DND-41 (cell line): ENCODE data around the gene IL17REL.

Experiments used
- ATAC-seq: fragments of 200-7000 bp; cut with Tn5 transposase; 3 replicates; pipeline ENCODE4 v1.9.1; 2021; ENCODE audit warnings: low read depth; ENCODE audit not compliant: insufficient read depth
- DNase-seq: peaks from one replicate; pipeline ENCODE4 v3.0.0-alpha.2; 2020
- H2AFZ ChIP-seq: 2 replicates; pipeline ENCODE4 v1.6.0; 2012; ENCODE audit warnings: low read depth, low read length
- H3K27ac ChIP-seq: 2 replicates; pipeline ENCODE4 v1.5.1; 2012; ENCODE audit warnings: low read length, inconsistent platforms
- H3K27me3 ChIP-seq: fragments of 200-600 bp; sonication (generic); 2 replicates; pipeline ENCODE4 v1.6.0; 2012; ENCODE audit warnings: low read length, mild to moderate bottlenecking, inconsistent platforms; ENCODE audit not compliant: insufficient read depth, poor library complexity
- H3K36me3 ChIP-seq: 2 replicates; pipeline ENCODE4 v1.5.1; 2012; ENCODE audit warnings: low read length, inconsistent platforms; ENCODE audit not compliant: insufficient read depth
- H3K4me1 ChIP-seq: 2 replicates; pipeline ENCODE4 v1.5.1; 2012; ENCODE audit warnings: mild to moderate bottlenecking, low read length; ENCODE audit not compliant: insufficient read depth
- H3K4me2 ChIP-seq: 2 replicates; pipeline ENCODE4 v1.6.0; 2012; ENCODE audit warnings: mild to moderate bottlenecking, moderate library complexity, low read length, inconsistent platforms; ENCODE audit not compliant: insufficient read depth
- H3K4me3 ChIP-seq, 2 experiments: fragments of 200-600 bp in 1 of 2; shearing (Covaris generic) in 1 of 2; 2 replicates each; pipeline ENCODE4 v1.5.1; 2012 to 2016; ENCODE audit warnings: inconsistent platforms in 2 of 2, low read length in 2 of 2, mild to moderate bottlenecking in 2 of 2, low read depth in 1 of 2, moderate library complexity in 1 of 2
- H3K79me2 ChIP-seq: 2 replicates; pipeline ENCODE4 v1.6.0; 2012; ENCODE audit warnings: low read length, inconsistent platforms; ENCODE audit not compliant: insufficient read depth
- H3K9ac ChIP-seq: 2 replicates; pipeline ENCODE4 v1.6.0; 2012; ENCODE audit warnings: low read depth, mild to moderate bottlenecking, inconsistent platforms, low read length, moderate library complexity
- H3K9me3 ChIP-seq: 2 replicates; pipeline ENCODE4 v1.5.1; 2012; ENCODE audit warnings: low read length, moderate library complexity, mild to moderate bottlenecking, inconsistent platforms; ENCODE audit not compliant: insufficient read depth, severe bottlenecking
- H4K20me1 ChIP-seq: 2 replicates; pipeline ENCODE4 v1.6.0; 2012; ENCODE audit warnings: low read length; ENCODE audit not compliant: insufficient read depth
- EZH2 ChIP-seq: IDR thresholded peaks from 3 replicates; pipeline ENCODE4 v1.6.1; 2012; ENCODE audit warnings: borderline replicate concordance, low read depth, mild to moderate bottlenecking, moderate library complexity, low read length, inconsistent platforms; ENCODE audit not compliant: severe bottlenecking
- TF ChIP-seq, protein P1 (sequence below): IDR thresholded peaks from 2 replicates; pipeline ENCODE4 v1.5.1; 2012; ENCODE audit warnings: borderline replicate concordance, low read length, moderate library complexity, mild to moderate bottlenecking; ENCODE audit not compliant: poor library complexity, severe bottlenecking; ENCODE audit errors: extremely low read depth

IL17REL gene

DNA sequence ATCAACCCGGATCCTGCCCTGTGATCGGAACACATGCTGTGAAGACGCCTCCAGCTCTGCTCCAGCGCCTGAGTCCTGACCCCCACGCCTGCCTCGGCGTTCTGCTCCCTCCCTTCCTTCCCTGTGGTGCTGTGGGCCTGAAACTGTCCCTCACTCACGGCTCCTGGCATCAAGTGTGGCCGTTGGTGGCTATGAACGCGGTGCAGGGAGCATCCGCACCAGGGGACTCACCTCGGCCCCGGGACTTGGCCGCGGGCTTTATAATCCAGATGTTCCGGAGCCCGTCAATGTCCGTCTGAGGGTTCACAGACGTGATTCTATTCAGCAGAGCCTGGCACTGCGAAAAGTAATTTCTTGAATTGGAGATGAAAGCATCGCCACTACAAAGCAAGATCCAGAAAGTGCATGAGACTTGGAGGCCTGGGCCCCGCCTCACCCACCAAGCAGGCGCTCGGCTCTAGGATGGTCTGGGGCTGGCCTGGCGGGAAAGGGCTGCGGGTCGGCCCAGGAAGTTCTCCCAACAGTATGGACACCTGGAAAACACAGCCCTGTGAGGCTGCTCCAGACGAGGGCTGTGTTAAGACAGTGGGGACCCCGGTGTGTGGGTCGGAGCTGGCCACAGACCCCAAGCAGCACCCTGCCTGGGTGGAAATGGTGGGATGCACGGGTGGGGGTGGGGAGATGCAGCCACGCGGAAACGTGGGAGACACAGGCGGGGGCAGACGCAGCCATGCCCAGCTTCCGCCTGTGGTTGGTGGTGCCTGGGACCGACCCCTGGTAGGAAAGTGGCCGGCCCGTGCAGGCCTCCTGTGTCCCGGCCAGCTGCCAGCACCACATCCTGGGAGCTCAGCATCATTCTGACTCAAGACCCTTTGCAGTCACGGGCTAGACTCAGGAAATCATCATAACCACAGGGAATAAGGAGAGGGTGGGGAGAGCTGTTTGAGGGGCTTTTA lies 21.8 kb upstream of the IL17REL start:
- Histone ChIP-seq H3K36me3 (no peaks in the 10 kb centered on the region), H3K4me1 (no peaks in the 10 kb centered on the region), H3K9me3 (no peaks in the 10 kb centered on the region), H3K27ac (no peak overlapping the region), H4K20me1 (peaks cover 8% of the 10 kb centered on the region), H2AFZ (no peak overlapping the region), H3K79me2 (no peaks in the 10 kb centered on the region), H3K27me3 (peaks cover 18% of the 10 kb centered on the region), H3K9ac (no peak overlapping the region), H3K4me3 (no peak overlapping the region), H3K4me2 (no peak overlapping the region)
- no peak for TF ChIP-seq EZH2
- TF ChIP-seq, protein P1, sequence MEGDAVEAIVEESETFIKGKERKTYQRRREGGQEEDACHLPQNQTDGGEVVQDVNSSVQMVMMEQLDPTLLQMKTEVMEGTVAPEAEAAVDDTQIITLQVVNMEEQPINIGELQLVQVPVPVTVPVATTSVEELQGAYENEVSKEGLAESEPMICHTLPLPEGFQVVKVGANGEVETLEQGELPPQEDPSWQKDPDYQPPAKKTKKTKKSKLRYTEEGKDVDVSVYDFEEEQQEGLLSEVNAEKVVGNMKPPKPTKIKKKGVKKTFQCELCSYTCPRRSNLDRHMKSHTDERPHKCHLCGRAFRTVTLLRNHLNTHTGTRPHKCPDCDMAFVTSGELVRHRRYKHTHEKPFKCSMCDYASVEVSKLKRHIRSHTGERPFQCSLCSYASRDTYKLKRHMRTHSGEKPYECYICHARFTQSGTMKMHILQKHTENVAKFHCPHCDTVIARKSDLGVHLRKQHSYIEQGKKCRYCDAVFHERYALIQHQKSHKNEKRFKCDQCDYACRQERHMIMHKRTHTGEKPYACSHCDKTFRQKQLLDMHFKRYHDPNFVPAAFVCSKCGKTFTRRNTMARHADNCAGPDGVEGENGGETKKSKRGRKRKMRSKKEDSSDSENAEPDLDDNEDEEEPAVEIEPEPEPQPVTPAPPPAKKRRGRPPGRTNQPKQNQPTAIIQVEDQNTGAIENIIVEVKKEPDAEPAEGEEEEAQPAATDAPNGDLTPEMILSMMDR = no peak
- ATAC-seq (no peak), DNase-seq (no peak)

DNA sequence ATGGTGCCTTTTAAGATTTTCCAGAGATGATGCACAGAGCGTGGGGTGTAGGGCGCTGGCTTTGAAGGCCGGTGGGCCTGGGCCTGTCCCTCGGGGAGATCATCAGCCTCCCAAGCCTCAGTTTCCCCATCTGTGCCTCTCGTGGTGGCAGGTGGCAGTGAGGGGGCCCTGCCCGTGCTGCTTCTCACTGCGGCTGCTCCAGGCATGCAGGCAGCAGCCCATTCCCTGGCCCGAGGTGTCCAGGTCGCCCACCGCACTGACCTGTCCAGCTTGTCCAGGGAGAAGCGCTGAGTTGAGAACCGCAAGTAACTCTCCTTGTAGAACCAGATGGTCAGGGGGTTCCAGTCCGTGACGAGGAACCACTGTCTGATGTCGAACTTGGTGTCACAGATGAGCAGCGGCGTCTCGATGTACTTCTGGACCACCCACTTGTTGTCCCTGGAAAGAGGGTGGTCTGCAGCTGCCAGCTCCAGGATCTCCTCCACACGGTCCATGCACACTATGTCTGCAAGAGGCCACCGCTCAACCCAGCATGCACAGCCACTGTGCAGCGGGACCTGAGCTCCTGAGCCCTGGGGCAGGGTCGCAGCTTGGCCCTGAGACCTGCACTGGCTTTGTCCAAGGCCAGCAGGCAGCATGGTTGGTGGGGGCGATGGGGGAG lies 20.5 kb upstream of the IL17REL start:
- Histone ChIP-seq H3K4me3 (no peak overlapping the region), H3K27me3 (peaks cover 18% of the 10 kb centered on the region), H3K36me3 (no peaks in the 10 kb centered on the region), H3K4me1 (no peaks in the 10 kb centered on the region), H3K9ac (no peak overlapping the region), H2AFZ (no peak overlapping the region), H3K9me3 (no peaks in the 10 kb centered on the region), H3K27ac (no peak overlapping the region), H4K20me1 (peaks cover 8% of the 10 kb centered on the region), H3K79me2 (no peaks in the 10 kb centered on the region), H3K4me2 (no peak overlapping the region)
- no peak for ATAC-seq
- TF ChIP-seq EZH2 = no peak
- TF ChIP-seq, protein P1 = no peak
- no peak for DNase-seq

DNA sequence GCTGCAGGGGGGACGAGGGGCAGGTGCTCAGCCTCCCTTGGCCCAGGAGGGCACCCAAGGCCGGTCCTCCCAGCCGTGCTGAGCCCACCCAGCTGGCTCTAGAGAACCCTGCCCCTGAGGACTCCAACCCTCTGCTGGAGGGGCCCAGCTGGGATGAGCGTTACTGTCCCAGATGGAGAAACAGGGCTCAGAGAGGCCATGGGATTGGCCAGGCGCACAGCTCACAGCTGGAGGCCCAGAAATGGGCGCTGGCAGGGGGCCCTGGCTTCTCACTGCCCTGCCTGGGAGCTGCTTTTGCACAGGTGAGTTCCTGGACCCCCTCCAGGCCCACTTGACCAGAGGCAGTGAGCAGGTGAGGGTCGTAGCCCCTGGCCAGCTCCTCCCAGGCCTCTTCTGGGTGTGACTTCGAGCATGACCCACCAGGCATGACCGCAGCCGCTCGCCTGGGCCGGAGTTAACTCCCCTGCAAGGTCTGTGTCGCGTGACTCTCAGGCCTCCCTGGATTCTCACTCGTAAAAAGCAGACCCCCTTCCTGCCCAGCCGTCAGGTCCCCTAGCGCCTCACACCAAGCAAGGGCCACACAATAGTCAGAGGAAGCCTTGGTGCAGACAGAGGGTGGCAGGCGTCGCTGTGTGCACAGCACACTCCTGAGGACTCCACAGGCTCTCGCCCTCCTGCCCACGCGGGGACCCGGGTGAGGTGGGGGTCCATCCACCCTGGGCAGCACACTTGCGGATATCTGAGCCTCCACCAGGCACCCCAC lies 19.7 kb upstream of the IL17REL start:
- peaks cover 8% of the 10 kb centered on the region for H4K20me1 ChIP-seq
- ATAC-seq (no peak), DNase-seq (no peak)
- no peaks in the 10 kb centered on the region for H3K4me1 ChIP-seq
- H3K27me3 ChIP-seq = peaks cover 18% of the 10 kb centered on the region
- no peaks in the 10 kb centered on the region for H3K36me3 ChIP-seq
- H3K79me2 ChIP-seq = no peaks in the 10 kb centered on the region
- TF ChIP-seq, protein P1 = no peak
- TF ChIP-seq EZH2 = no peak
- no peaks in the 10 kb centered on the region for H3K9me3 ChIP-seq
- H3K27ac ChIP-seq = no peak overlapping the region
- H3K9ac ChIP-seq = no peak overlapping the region
- H2AFZ ChIP-seq = no peak overlapping the region
- H3K4me2 ChIP-seq = no peak overlapping the region
- H3K4me3 ChIP-seq = no peak overlapping the region
